Hepatic stellate cell (primary cell): Measurements from ENCODE around the gene WIZ.
A peak's percentile ranks its signal among the peaks of the same experiment; 100 is the strongest.
"Not testable (repeated sequence)": the region's sequence is repeated elsewhere in the genome, so short reads cannot be mapped to it uniquely, and the experiment has no call there.

Source experiments
- DNase-seq: peaks from one replicate; pipeline ENCODE4 v3.0.0; 2011; ENCODE audit warnings: low spot score

The WIZ gene

GRCh38 chr19:15449620-15450527 lies at the start of gene WIZ:
TSS of gene WIZ (minus strand) at chr19:15449956. CDS start at chr19:15448307, 1,649 bp downstream.
- DNase-seq, result peak; percentile 95

- DNase-seq, result no peak
These were observed 49.2 kb upstream of the WIZ start for GRCh38 chr19:15498910-15499309.

GRCh38 chr19:15498156-15498858 lies 48.6 kb upstream of the WIZ start:
- no peak for DNase-seq

- DNase-seq, result no peak
These were observed 45.4 kb upstream of the WIZ start for GRCh38 chr19:15495151-15495550.

- no peak for DNase-seq
These were observed 38.9 kb upstream of the WIZ start for GRCh38 chr19:15488489-15489226.

- DNase-seq, result no peak
These were observed 37.3 kb upstream of the WIZ start for GRCh38 chr19:15487038-15487437.

- DNase-seq, result not testable (repeated sequence)
These were observed 36.0 kb upstream of the WIZ start for GRCh38 chr19:15485768-15486167.

- DNase-seq, result not testable (repeated sequence)
These were observed 31.2 kb upstream of the WIZ start for GRCh38 chr19:15480996-15481395.

- no peak for DNase-seq
These were observed 29.9 kb upstream of the WIZ start, which contains the start of gene PGLYRP2 for GRCh38 chr19:15479391-15480345. TSS of gene PGLYRP2 (minus strand) at chr19:15479501. CDS start at chr19:15479371, 130 bp downstream.

- DNase-seq, result no peak
These were observed 26.6 kb upstream of the WIZ start for GRCh38 chr19:15476325-15476724.

- no peak for DNase-seq
These were observed 25.9 kb upstream of the WIZ start for GRCh38 chr19:15475611-15476010.

- DNase-seq, result no peak
These were observed 25.4 kb upstream of the WIZ start for GRCh38 chr19:15475169-15475568.

- DNase-seq, result not testable (repeated sequence)
These were observed 24.1 kb upstream of the WIZ start for GRCh38 chr19:15473821-15474220.

GRCh38 chr19:15471639-15472101 lies 21.9 kb upstream of the WIZ start:
- DNase-seq, result no peak

- no peak for DNase-seq
These were observed 19.9 kb upstream of the WIZ start for GRCh38 chr19:15469513-15470297.

GRCh38 chr19:15468675-15469512 lies 19.1 kb upstream of the WIZ start:
- no peak for DNase-seq

- no peak for DNase-seq
These were observed 18.0 kb upstream of the WIZ start for GRCh38 chr19:15467734-15468214.

GRCh38 chr19:15466851-15467733 lies 17.3 kb upstream of the WIZ start:
- no peak for DNase-seq
